Right lobe of liver (tissue), 4 donors: ENCODE data around the gene SFTPA1.
"Not testable (repeated sequence)": the region's sequence is repeated elsewhere in the genome, so short reads cannot be mapped to it uniquely, and the experiment has no call there.

Experiments
- POLR2A ChIP-seq: fragments of 450-650 bp; IDR thresholded peaks from one replicate; pipeline ENCODE4 v1.6.1; 2017; ENCODE audit warnings: antibody characterized with exemption, mild to moderate bottlenecking
- TF ChIP-seq, protein P1 (sequence below), 4 donors: fragments of 200-600 bp in 3 of 4; fragments of 450-650 bp in 1 of 4; IDR thresholded peaks; one replicate each; pipeline versions ENCODE4 v1.5.1 to v1.8.0; 2016 to 2022; ENCODE audit warnings: antibody characterized with exemption in 4 of 4, mild to moderate bottlenecking in 2 of 4
- donor health status: DM: no; HTN: no; CAD: no.
- donor health status: DM: no; HTN: no; CAD: no.
- donor health status: DM: no; HTN: yes; CAD: no.

DNA sequence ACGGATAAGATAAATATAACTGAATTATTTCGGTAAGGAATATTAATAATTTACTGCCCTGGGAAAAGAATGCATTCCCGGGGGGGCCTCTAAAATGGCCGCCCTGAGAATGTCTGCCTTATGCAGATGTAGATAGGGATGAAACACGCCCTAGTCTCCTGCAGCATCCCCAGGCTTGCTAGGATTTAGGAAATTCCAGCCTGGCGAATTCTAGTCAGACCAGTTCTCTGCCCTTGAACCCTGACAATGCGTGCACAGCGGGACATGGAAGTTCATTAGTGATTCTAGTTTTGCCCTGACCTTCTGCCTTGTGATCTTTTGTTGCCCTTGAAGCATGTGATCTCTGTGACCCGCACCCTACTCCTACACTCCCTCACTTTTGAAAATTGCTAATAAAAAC is 11.1 kb upstream of the SFTPA1 start:
- TF ChIP-seq, protein P1, sequence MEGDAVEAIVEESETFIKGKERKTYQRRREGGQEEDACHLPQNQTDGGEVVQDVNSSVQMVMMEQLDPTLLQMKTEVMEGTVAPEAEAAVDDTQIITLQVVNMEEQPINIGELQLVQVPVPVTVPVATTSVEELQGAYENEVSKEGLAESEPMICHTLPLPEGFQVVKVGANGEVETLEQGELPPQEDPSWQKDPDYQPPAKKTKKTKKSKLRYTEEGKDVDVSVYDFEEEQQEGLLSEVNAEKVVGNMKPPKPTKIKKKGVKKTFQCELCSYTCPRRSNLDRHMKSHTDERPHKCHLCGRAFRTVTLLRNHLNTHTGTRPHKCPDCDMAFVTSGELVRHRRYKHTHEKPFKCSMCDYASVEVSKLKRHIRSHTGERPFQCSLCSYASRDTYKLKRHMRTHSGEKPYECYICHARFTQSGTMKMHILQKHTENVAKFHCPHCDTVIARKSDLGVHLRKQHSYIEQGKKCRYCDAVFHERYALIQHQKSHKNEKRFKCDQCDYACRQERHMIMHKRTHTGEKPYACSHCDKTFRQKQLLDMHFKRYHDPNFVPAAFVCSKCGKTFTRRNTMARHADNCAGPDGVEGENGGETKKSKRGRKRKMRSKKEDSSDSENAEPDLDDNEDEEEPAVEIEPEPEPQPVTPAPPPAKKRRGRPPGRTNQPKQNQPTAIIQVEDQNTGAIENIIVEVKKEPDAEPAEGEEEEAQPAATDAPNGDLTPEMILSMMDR (IDR thresholded peaks at IDR 0.05) = not testable (repeated sequence)
- TF ChIP-seq POLR2A = not testable (repeated sequence)
